ENCODE measurements around the gene RSF1.

GRCh38 chr11:77698896-77699295, 121.6 kb downstream of the RSF1 start:
- no peak for TF ChIP-seq POLR2A (IDR thresholded peaks at IDR 0.05)
- TF ChIP-seq, protein P1, sequence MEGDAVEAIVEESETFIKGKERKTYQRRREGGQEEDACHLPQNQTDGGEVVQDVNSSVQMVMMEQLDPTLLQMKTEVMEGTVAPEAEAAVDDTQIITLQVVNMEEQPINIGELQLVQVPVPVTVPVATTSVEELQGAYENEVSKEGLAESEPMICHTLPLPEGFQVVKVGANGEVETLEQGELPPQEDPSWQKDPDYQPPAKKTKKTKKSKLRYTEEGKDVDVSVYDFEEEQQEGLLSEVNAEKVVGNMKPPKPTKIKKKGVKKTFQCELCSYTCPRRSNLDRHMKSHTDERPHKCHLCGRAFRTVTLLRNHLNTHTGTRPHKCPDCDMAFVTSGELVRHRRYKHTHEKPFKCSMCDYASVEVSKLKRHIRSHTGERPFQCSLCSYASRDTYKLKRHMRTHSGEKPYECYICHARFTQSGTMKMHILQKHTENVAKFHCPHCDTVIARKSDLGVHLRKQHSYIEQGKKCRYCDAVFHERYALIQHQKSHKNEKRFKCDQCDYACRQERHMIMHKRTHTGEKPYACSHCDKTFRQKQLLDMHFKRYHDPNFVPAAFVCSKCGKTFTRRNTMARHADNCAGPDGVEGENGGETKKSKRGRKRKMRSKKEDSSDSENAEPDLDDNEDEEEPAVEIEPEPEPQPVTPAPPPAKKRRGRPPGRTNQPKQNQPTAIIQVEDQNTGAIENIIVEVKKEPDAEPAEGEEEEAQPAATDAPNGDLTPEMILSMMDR (IDR thresholded peaks at IDR 0.05): no peak

Measured in stomach (tissue), 4 donors.